ENCODE results near the gene HLTF. TPM values are rescaled to one million over a fixed set of nuclear protein-coding genes. Genes with fewer than 3 reads are reported as not detected.

Gene HLTF
- total and polyA plus RNA-seq, 2 donors (not counting 1 experiment from before 2014, with no cell fraction given), result 3.3 to 22.9 TPM

DNA sequence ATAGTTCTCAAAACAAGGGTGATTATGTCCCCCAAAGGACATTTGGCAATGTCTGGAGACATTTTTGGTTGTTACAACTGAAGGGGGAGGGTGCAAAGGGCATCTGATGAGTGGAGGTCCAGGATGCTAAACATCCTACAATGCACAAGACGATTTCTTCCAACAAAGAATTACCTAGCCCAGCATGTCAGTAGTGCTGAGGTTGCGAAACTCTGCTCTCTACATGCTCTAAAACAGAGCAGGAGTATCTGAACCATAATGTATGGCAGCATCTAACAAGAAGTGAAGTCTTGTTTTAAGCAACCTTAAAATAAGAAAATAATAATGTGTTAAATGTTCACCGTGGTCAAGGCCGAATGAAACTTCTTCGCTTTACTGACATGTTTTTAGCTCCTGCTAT lies 88.0 kb downstream of the HLTF start:
- intact Hi-C loops (cut with micrococcal nuclease), result loop anchor here (10.0 kb wide), 1 partner anchor 817 kb away; the partner anchor contains the start of gene RNF13
- no CpG with 5 or more reads among the region's 5 CpGs for WGBS (ENCODE audit: insufficient coverage)
- no peaks in the 10 kb centered on the region for H3K79me2 ChIP-seq (ENCODE audit: control insufficient read depth, insufficient read depth, low read length)
- H3K4me2 ChIP-seq (replicated peaks; ENCODE audit: low read depth, low read length, poor library complexity, severe bottlenecking), result no peak overlapping the region
- CTCF ChIA-PET, result no interaction called here
- Mint-ChIP-seq H3K4me3 (no peak overlapping the region), H3K4me1 (peaks cover 2% of the 10 kb centered on the region), H3K27me3 (no peaks in the 10 kb centered on the region), H3K27ac (no peak overlapping the region), H3K9me3 (ENCODE audit: insufficient read depth) (no peaks in the 10 kb centered on the region)
- H3K9ac ChIP-seq (ENCODE audit: low read length), result no peak overlapping the region
- no peaks in the 10 kb centered on the region for H3K4me1 ChIP-seq (ENCODE audit: control insufficient read depth in 2 of 2, insufficient read depth in 2 of 2, low read length in 2 of 2)
- no peak overlapping the region for H2AFZ ChIP-seq (ENCODE audit: insufficient read depth, low read depth, low read length, poor library complexity, severe bottlenecking)
- H4K20me1 ChIP-seq (ENCODE audit: control insufficient read depth, insufficient read depth, low read length, poor library complexity, severe bottlenecking), result no peaks in the 10 kb centered on the region
- DNase-seq, result no peak
- no peak overlapping the region for H3K4me3 ChIP-seq (ENCODE audit: control extremely low read depth in 1 of 5, extremely low read depth in 1 of 5, insufficient read depth in 1 of 5, low read depth in 2 of 5, low read length in 4 of 5)
- POLR2A ChIA-PET, result no interaction called here
- TF ChIP-seq CTCF (IDR thresholded peaks at IDR 0.05) (no peak), EZH2 (IDR thresholded peaks at IDR 0.05; ENCODE audit: borderline replicate concordance, insufficient read depth, low read depth, low read length, poor library complexity, severe bottlenecking) (no peak)
- H3K9me3 ChIP-seq (ENCODE audit: control extremely low read depth in 1 of 3, control insufficient read depth in 2 of 3, insufficient read depth in 1 of 3, low read length in 2 of 3), result no peaks in the 10 kb centered on the region
- H3K36me3 ChIP-seq (replicated peaks in 1 of 2; ENCODE audit: control extremely low read depth in 1 of 2, control insufficient read depth in 1 of 2, extremely low read depth in 1 of 2, insufficient read depth in 2 of 2, low read length in 1 of 2), result peaks cover 1 to 18% of the 10 kb centered on the region in 2 experiments
- H3K27me3 ChIP-seq (replicated peaks in 1 of 4; ENCODE audit: control extremely low read depth in 1 of 4, control insufficient read depth in 3 of 4, insufficient read depth in 4 of 4, low read length in 3 of 4), result no peaks in the 10 kb centered on the region
- no peak for ATAC-seq (ENCODE audit: low read depth)
- H3K27ac ChIP-seq (ENCODE audit: low read length in 2 of 2), result no peak overlapping the region

GRCh38 chr3:148997623-148998022 lies 88.7 kb downstream of the HLTF start:
- WGBS (ENCODE audit: insufficient coverage), result no CpG with 5 or more reads among the region's 1 CpG
- ChIA-PET POLR2A (no interaction called here), CTCF (no interaction called here)
- Mint-ChIP-seq H3K27me3 (no peaks in the 10 kb centered on the region), H3K9me3 (ENCODE audit: insufficient read depth) (no peaks in the 10 kb centered on the region), H3K4me3 (no peak overlapping the region), H3K4me1 (peaks cover 2% of the 10 kb centered on the region), H3K27ac (no peak overlapping the region)
- Histone ChIP-seq H4K20me1 (ENCODE audit: control insufficient read depth, insufficient read depth, low read length, poor library complexity, severe bottlenecking) (peaks cover 6% of the 10 kb centered on the region), H3K9me3 (ENCODE audit: control extremely low read depth in 1 of 3, control insufficient read depth in 2 of 3, insufficient read depth in 1 of 3, low read length in 2 of 3) (no peaks in the 10 kb centered on the region), H3K4me2 (replicated peaks; ENCODE audit: low read depth, low read length, poor library complexity, severe bottlenecking) (no peak overlapping the region), H3K4me1 (ENCODE audit: control insufficient read depth in 2 of 2, insufficient read depth in 2 of 2, low read length in 2 of 2) (peaks cover 0 to 2% of the 10 kb centered on the region in 2 donors), H3K36me3 (replicated peaks in 1 of 2; ENCODE audit: control extremely low read depth in 1 of 2, control insufficient read depth in 1 of 2, extremely low read depth in 1 of 2, insufficient read depth in 2 of 2, low read length in 1 of 2) (peaks cover 1 to 18% of the 10 kb centered on the region in 2 experiments), H2AFZ (ENCODE audit: insufficient read depth, low read depth, low read length, poor library complexity, severe bottlenecking) (no peak overlapping the region), H3K27ac (ENCODE audit: low read length in 2 of 2) (no peak overlapping the region), H3K4me3 (ENCODE audit: control extremely low read depth in 1 of 5, extremely low read depth in 1 of 5, insufficient read depth in 1 of 5, low read depth in 2 of 5, low read length in 4 of 5) (no peak overlapping the region), H3K79me2 (ENCODE audit: control insufficient read depth, insufficient read depth, low read length) (no peaks in the 10 kb centered on the region), H3K9ac (ENCODE audit: low read length) (no peak overlapping the region), H3K27me3 (replicated peaks in 1 of 4; ENCODE audit: control extremely low read depth in 1 of 4, control insufficient read depth in 3 of 4, insufficient read depth in 4 of 4, low read length in 3 of 4) (no peaks in the 10 kb centered on the region)
- TF ChIP-seq CTCF (IDR thresholded peaks at IDR 0.05), result no peak
- TF ChIP-seq EZH2 (IDR thresholded peaks at IDR 0.05; ENCODE audit: borderline replicate concordance, insufficient read depth, low read depth, low read length, poor library complexity, severe bottlenecking), result no peak
- ATAC-seq (ENCODE audit: low read depth), result no peak
- intact Hi-C loops (cut with micrococcal nuclease), result loop anchor here (10.0 kb wide), 1 partner anchor 817 kb away; the partner anchor contains the start of gene RNF13
- DNase-seq, result no peak
